HEK293 (cell line): Measurements from ENCODE around the gene SLC1A3.

ENCODE experiments used
- KLF16 ChIP-seq: fragments of 450-650 bp; formaldehyde crosslinking; IDR thresholded peaks from 2 replicates; pipeline ENCODE4 v1.5.1; 2017; ENCODE audit warnings: missing biosample characterization, missing genetic modification characterization
- SALL2 ChIP-seq: fragments of 450-650 bp; formaldehyde crosslinking; IDR thresholded peaks from 2 replicates; pipeline ENCODE4 v1.5.0; 2017; ENCODE audit warnings: missing biosample characterization, mild to moderate bottlenecking, missing genetic modification characterization, borderline replicate concordance
- ZNF133 ChIP-seq: fragments of 450-650 bp; formaldehyde crosslinking; IDR thresholded peaks from 2 replicates; pipeline ENCODE4 v1.5.1; 2016; ENCODE audit warnings: missing biosample characterization, missing genetic modification characterization
- ZNF391 ChIP-seq: fragments of 450-650 bp; formaldehyde crosslinking; IDR thresholded peaks from 2 replicates; pipeline ENCODE4 v1.5.1; 2016; ENCODE audit warnings: low read depth, missing biosample characterization, missing genetic modification characterization, borderline replicate concordance
- ZNF544 ChIP-seq: fragments of 450-650 bp; formaldehyde crosslinking; IDR thresholded peaks from 2 replicates; pipeline ENCODE4 v1.5.0; 2017; ENCODE audit warnings: missing biosample characterization, missing genetic modification characterization
- TF ChIP-seq, protein P1 (sequence below): fragments of 450-650 bp; formaldehyde crosslinking; IDR thresholded peaks from 2 replicates; pipeline ENCODE4 v1.5.1; 2017; ENCODE audit warnings: missing biosample characterization, missing genetic modification characterization
- TF ChIP-seq, protein P2 (sequence below): sonication (generic); formaldehyde crosslinking; IDR thresholded peaks from 2 replicates; pipeline ENCODE4 v1.8.1; 2022; ENCODE audit warnings: mild to moderate bottlenecking, moderate library complexity, missing genetic modification reagents
- TF ChIP-seq, protein P3 (sequence below): fragments of 450-650 bp; formaldehyde crosslinking; IDR thresholded peaks from 2 replicates; pipeline ENCODE4 v1.5.1; 2016; ENCODE audit warnings: missing biosample characterization, missing genetic modification characterization

DNA sequence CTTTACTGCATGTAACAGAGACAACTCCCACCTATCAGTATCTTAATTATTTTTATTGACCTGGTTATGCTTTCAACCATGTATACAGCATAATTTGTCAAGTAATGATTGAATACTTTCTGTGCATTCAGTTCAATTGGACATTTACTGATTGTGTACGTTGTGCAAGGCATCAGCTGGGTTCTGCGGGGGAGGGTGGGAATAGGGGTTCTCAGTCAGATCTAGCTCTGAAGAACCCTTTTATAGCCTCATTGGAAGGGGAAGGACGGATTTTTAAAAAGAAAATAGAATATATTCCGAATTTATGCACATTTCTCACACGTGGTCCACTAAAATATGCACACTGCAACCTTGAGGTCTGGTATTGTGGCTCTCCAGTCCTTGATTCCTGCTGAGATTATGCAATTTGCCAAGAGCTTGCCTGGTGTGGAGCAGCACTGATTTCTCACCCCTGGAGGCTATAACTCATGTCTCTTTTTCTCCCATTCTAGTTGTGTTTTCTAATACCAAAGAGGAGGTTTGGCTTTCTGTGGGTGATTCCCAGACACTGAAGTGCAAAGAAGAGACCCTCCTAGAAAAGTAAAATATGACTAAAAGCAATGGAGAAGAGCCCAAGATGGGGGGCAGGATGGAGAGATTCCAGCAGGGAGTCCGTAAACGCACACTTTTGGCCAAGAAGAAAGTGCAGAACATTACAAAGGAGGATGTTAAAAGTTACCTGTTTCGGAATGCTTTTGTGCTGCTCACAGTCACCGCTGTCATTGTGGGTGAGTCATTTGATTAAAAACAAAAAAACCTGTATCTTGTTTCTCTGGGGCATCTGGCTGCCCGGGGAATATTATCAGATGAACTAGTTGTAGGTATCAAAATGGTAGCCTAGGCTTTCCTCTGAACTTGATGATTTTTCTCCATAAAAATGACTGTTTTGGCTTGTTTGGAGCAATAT is 1.7 kb downstream of the SLC1A3 start:
- TF ChIP-seq KLF16 (tag by site-specific recombination) (no peak), ZNF391 (tag by site-specific recombination) (no peak), SALL2 (tag by site-specific recombination) (no peak), ZNF544 (tag by site-specific recombination) (no peak), ZNF133 (tag by site-specific recombination) (no peak)
- TF ChIP-seq, protein P1, sequence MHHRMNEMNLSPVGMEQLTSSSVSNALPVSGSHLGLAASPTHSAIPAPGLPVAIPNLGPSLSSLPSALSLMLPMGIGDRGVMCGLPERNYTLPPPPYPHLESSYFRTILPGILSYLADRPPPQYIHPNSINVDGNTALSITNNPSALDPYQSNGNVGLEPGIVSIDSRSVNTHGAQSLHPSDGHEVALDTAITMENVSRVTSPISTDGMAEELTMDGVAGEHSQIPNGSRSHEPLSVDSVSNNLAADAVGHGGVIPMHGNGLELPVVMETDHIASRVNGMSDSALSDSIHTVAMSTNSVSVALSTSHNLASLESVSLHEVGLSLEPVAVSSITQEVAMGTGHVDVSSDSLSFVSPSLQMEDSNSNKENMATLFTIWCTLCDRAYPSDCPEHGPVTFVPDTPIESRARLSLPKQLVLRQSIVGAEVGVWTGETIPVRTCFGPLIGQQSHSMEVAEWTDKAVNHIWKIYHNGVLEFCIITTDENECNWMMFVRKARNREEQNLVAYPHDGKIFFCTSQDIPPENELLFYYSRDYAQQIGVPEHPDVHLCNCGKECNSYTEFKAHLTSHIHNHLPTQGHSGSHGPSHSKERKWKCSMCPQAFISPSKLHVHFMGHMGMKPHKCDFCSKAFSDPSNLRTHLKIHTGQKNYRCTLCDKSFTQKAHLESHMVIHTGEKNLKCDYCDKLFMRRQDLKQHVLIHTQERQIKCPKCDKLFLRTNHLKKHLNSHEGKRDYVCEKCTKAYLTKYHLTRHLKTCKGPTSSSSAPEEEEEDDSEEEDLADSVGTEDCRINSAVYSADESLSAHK (tag by site-specific recombination), result no peak
- TF ChIP-seq, protein P2, sequence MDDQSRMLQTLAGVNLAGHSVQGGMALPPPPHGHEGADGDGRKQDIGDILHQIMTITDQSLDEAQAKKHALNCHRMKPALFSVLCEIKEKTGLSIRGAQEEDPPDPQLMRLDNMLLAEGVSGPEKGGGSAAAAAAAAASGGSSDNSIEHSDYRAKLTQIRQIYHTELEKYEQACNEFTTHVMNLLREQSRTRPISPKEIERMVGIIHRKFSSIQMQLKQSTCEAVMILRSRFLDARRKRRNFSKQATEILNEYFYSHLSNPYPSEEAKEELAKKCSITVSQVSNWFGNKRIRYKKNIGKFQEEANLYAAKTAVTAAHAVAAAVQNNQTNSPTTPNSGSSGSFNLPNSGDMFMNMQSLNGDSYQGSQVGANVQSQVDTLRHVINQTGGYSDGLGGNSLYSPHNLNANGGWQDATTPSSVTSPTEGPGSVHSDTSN, result no peak
- TF ChIP-seq, protein P3, sequence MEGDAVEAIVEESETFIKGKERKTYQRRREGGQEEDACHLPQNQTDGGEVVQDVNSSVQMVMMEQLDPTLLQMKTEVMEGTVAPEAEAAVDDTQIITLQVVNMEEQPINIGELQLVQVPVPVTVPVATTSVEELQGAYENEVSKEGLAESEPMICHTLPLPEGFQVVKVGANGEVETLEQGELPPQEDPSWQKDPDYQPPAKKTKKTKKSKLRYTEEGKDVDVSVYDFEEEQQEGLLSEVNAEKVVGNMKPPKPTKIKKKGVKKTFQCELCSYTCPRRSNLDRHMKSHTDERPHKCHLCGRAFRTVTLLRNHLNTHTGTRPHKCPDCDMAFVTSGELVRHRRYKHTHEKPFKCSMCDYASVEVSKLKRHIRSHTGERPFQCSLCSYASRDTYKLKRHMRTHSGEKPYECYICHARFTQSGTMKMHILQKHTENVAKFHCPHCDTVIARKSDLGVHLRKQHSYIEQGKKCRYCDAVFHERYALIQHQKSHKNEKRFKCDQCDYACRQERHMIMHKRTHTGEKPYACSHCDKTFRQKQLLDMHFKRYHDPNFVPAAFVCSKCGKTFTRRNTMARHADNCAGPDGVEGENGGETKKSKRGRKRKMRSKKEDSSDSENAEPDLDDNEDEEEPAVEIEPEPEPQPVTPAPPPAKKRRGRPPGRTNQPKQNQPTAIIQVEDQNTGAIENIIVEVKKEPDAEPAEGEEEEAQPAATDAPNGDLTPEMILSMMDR (tag by site-specific recombination), result no peak
